HG03025 (cell line): ENCODE results near the gene WDR86.

Experiments
- ATAC-seq: cut with Tn5 transposase; IDR thresholded peaks from one replicate; pipeline ENCODE4 v1.9.1; 2021; ENCODE audit warnings: mild to moderate bottlenecking, moderate library complexity; ENCODE audit not compliant: unreplicated experiment, low FRiP score

Gene WDR86

GRCh38 chr7:151334628-151335027, 75.2 kb downstream of the WDR86 start:
- no peak for ATAC-seq
